Smooth muscle cell (in vitro differentiated cells): Measurements from ENCODE around the gene FGFR2. TPM values are rescaled to one million over a fixed set of nuclear protein-coding genes. Genes with fewer than 3 reads are reported as not detected.
A peak's percentile ranks its signal among the peaks of the same experiment; 100 is the strongest.

Experiments
- DNase-seq: peaks from one replicate; lab custom pipeline; 2025; ENCODE audit not compliant: unreplicated experiment; lab: John Stamatoyannopoulos, UW
- H2AFZ ChIP-seq: fragments of 200-600 bp; sonication (generic); 2 replicates; pipeline ENCODE4 v1.6.0; 2016; ENCODE audit warnings: antibody characterized with exemption, low read depth, mild to moderate bottlenecking
- H3F3A ChIP-seq: fragments of 200-600 bp; sonication (generic); 2 replicates; pipeline ENCODE4 v1.6.0; 2017; ENCODE audit warnings: antibody characterized with exemption, low read depth
- H3K27ac ChIP-seq: fragments of 200-600 bp; sonication (generic); 2 replicates; pipeline ENCODE4 v1.5.1; 2016; ENCODE audit warnings: low read depth, mild to moderate bottlenecking
- H3K27me3 ChIP-seq: fragments of 200-600 bp; sonication (generic); 2 replicates; pipeline ENCODE4 v1.6.1; 2016; ENCODE audit warnings: low read depth, mild to moderate bottlenecking
- H3K36me3 ChIP-seq: fragments of 200-600 bp; sonication (generic); 2 replicates; pipeline ENCODE4 v1.5.1; 2016; ENCODE audit warnings: low read depth
- H3K4me1 ChIP-seq: fragments of 200-600 bp; sonication (generic); 2 replicates; pipeline ENCODE4 v1.5.1; 2016; ENCODE audit warnings: low read depth
- H3K4me2 ChIP-seq: fragments of 200-600 bp; sonication (generic); 2 replicates; pipeline ENCODE4 v1.6.0; 2016; ENCODE audit warnings: mild to moderate bottlenecking
- H3K4me3 ChIP-seq: fragments of 200-600 bp; sonication (generic); 2 replicates; pipeline ENCODE4 v1.5.1; 2016; ENCODE audit warnings: mild to moderate bottlenecking
- H3K79me2 ChIP-seq: fragments of 200-600 bp; sonication (generic); 2 replicates; pipeline ENCODE4 v1.6.0; 2016; ENCODE audit warnings: low read depth, mild to moderate bottlenecking
- H3K9ac ChIP-seq: fragments of 200-600 bp; sonication (generic); 2 replicates; pipeline ENCODE4 v1.6.0; 2016; ENCODE audit warnings: low read depth
- H3K9me3 ChIP-seq: fragments of 200-600 bp; sonication (generic); replicated peaks from 2 replicates; pipeline ENCODE4 v1.5.1; 2016; ENCODE audit warnings: low read depth
- H4K20me1 ChIP-seq: fragments of 200-600 bp; sonication (generic); 2 replicates; pipeline ENCODE4 v1.6.0; 2016; ENCODE audit warnings: low read depth
- CTCF ChIP-seq: fragments of 200-600 bp; sonication (generic); IDR thresholded peaks from 2 replicates; pipeline ENCODE4 v1.5.1; 2017; ENCODE audit warnings: borderline replicate concordance, mild to moderate bottlenecking, antibody characterized with exemption; ENCODE audit not compliant: insufficient read depth, poor library complexity, severe bottlenecking
- WGBS: methylation state at CpG from one replicate; pipeline ENCODE4 v1.1.7; 2016; ENCODE audit warnings: low lambda C conversion rate; 5-methylcytosine and 5-hydroxymethylcytosine counted together
- polyA plus RNA-seq: library from polyadenylated mRNA; unstranded; fragments of >200 nt; fragmentation: Nextera tagmentation; extraction: Ambion mirVana; gene quantifications from 2 replicates; pipeline ENCODE4 v1.2.1, GENCODE V29; 2016
- total RNA-seq: library from RNA; depleted of rRNA; stranded (reverse); fragments of >200 nt; gene quantifications from 2 replicates; pipeline ENCODE4 v1.2.3, GENCODE V29; 2014

Gene FGFR2
- total and polyA plus RNA-seq, 2 experiments from 2014 or later: 85.9 to 103 TPM

DNA sequence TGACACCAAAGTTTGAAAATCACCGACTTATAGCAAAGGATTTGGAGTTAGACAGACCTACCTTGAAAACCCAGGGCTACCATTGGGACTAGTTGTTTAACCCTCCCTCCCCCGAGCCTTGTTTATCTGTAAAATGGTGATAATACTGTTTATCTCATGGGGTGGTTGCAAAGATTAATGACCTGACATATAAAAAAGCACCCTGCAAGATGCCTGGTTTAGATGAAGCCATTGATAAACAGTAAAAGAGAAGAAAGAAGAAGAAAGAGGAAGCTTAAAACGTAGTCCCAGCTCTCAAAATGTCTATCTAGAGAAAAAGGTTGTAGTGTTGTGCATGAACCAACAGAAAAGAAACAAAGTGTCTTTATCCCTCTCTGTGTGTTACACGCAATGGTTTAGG, 145.7 kb downstream of the FGFR2 start:
- Histone ChIP-seq H3K79me2 (no peaks in the 10 kb centered on the region), H3K9ac (no peak overlapping the region), H3K4me2 (no peak overlapping the region), H3K9me3 (no peaks in the 10 kb centered on the region), H4K20me1 (no peaks in the 10 kb centered on the region), H3K4me3 (no peak overlapping the region), H3K4me1 (peaks cover 22% of the 10 kb centered on the region), H3K36me3 (no peaks in the 10 kb centered on the region), H2AFZ (peak overlapping the region; percentile 62), H3F3A (no peaks in the 10 kb centered on the region), H3K27ac (no peak overlapping the region), H3K27me3 (no peaks in the 10 kb centered on the region)
- TF ChIP-seq CTCF: no peak
- WGBS: 55% methylated on average over 4 of the region's 4 CpGs
- no peak for DNase-seq

GRCh38 chr10:121450247-121450646, 148.0 kb downstream of the FGFR2 start:
- H2AFZ ChIP-seq: no peak overlapping the region

DNA sequence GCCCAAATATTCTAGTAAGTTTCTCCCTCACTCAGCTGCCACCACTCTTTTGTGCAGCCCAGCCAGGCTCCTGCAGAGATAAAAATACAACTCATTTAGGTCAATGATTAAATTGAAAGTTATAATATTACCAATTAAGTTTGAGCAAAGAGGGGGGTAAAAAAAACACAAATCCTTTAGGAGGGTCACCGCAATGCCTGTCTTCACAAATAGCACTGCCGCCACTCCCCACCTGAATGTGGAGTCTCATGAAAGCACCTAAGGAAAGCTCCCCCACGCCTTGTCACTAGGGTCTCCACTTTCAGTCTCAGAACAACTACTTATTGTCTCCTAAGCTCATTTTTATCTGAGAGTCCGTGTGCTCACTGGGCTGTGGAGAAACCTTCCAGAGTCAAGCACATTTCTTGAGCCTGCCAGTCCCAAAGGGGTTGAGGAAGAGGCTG, 148.7 kb downstream of the FGFR2 start:
- H3K36me3 ChIP-seq: no peaks in the 10 kb centered on the region
- no peaks in the 10 kb centered on the region for H3K79me2 ChIP-seq
- no peaks in the 10 kb centered on the region for H3K27me3 ChIP-seq
- H4K20me1 ChIP-seq: no peaks in the 10 kb centered on the region
- no peak overlapping the region for H2AFZ ChIP-seq
- H3K4me1 ChIP-seq: peaks cover 25% of the 10 kb centered on the region
- no peak for TF ChIP-seq CTCF
- H3K9me3 ChIP-seq: no peaks in the 10 kb centered on the region
- no peaks in the 10 kb centered on the region for H3F3A ChIP-seq
- no peak overlapping the region for H3K9ac ChIP-seq
- H3K4me3 ChIP-seq: no peak overlapping the region
- H3K4me2 ChIP-seq: no peak overlapping the region
- no peak for DNase-seq
- WGBS: 86% methylated on average over 4 of the region's 4 CpGs
- H3K27ac ChIP-seq: no peak overlapping the region

More at GRCh38 chr10:121450247-121450646, 148.0 kb downstream of the FGFR2 start:
- Histone ChIP-seq H3K27ac (no peak overlapping the region), H3K4me3 (no peak overlapping the region), H3K36me3 (no peaks in the 10 kb centered on the region), H3F3A (no peaks in the 10 kb centered on the region), H3K9me3 (no peaks in the 10 kb centered on the region), H3K27me3 (no peaks in the 10 kb centered on the region), H3K79me2 (no peaks in the 10 kb centered on the region), H3K9ac (no peak overlapping the region), H3K4me2 (no peak overlapping the region), H4K20me1 (no peaks in the 10 kb centered on the region), H3K4me1 (peaks cover 22% of the 10 kb centered on the region)
- no peak for DNase-seq
- WGBS: 72% methylated on average over 6 of the region's 6 CpGs
- no peak for TF ChIP-seq CTCF

- no peak overlapping the region for H2AFZ ChIP-seq
- no peak overlapping the region for H3K27ac ChIP-seq
- H3K27me3 ChIP-seq: no peaks in the 10 kb centered on the region
- H3K4me1 ChIP-seq: peaks cover 25% of the 10 kb centered on the region
- no peaks in the 10 kb centered on the region for H3F3A ChIP-seq
- no peaks in the 10 kb centered on the region for H3K9me3 ChIP-seq
- no peaks in the 10 kb centered on the region for H4K20me1 ChIP-seq
- DNase-seq: no peak
- no peak overlapping the region for H3K4me2 ChIP-seq
- no peak overlapping the region for H3K9ac ChIP-seq
- no peaks in the 10 kb centered on the region for H3K36me3 ChIP-seq
- TF ChIP-seq CTCF: no peak
- WGBS: 64% methylated on average over 5 of the region's 5 CpGs
- no peaks in the 10 kb centered on the region for H3K79me2 ChIP-seq
- H3K4me3 ChIP-seq: no peak overlapping the region
Measured at GRCh38 chr10:121448766-121449421, 149.3 kb downstream of the FGFR2 start.
